ENCODE data around the gene RASGRP2.
"Not testable (repeated sequence)": the region's sequence is repeated elsewhere in the genome, so short reads cannot be mapped to it uniquely, and the experiment has no call there.

The RASGRP2 gene

GRCh38 chr11:64705501-64705900, 38.4 kb downstream of the RASGRP2 start:
- no peak for TF ChIP-seq ZFX (IDR thresholded peaks at IDR 0.05)
- TF ChIP-seq CTCF (conservative IDR thresholded peaks at IDR 0.05) = no peak
- H3K27ac ChIP-seq = no peak overlapping the region

DNA sequence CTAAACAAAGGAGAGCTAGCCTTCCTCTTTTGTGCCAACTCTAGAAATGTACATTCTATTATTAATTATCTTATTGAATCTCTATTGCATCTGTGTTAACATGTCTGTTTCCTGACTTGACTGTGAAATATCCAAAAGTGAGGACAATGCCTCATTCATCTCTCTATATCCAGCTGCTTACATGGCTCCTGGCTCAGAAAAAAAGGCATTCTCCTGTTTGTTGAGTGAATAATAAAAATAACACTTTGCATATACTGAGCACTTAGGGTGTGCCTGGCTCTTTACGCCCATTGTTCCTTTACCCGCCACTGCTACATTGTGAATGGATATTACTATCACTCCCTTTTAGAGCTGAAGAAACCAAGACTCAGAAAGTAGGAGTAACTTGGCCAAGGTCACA, 40.9 kb downstream of the RASGRP2 start:
- no peak for TF ChIP-seq CTCF (conservative IDR thresholded peaks at IDR 0.05)
- no peak for TF ChIP-seq ZFX (IDR thresholded peaks at IDR 0.05)
- no peak overlapping the region for H3K27ac ChIP-seq

DNA sequence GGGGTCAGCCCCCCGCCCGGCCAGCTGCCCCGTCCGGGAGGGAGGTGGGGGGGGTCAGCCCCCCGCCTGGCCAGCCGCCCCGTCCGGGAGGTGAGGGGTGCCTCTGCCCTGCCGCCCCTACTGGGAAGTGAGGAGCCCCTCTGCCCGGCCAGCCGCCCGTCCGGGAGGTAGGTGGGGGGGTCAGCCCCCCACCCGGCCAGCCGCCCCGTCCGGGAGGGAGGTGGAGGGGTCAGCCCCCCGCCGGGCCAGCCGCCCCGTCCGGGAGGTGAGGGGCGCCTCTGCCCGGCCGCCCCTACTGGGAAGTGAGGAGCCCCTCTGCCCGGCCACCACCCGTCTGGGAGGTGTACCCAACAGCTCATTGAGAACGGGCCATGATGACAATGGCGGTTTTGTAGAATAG, 42.0 kb downstream of the RASGRP2 start:
- not testable (repeated sequence) for H3K27ac ChIP-seq

- TF ChIP-seq CTCF (conservative IDR thresholded peaks at IDR 0.05) = no peak
- TF ChIP-seq ZFX (IDR thresholded peaks at IDR 0.05) = no peak
- H3K27ac ChIP-seq = no peak overlapping the region
Observed at GRCh38 chr11:64698427-64698826, 45.5 kb downstream of the RASGRP2 start.

- TF ChIP-seq CTCF (conservative IDR thresholded peaks at IDR 0.05) (no peak), ZFX (IDR thresholded peaks at IDR 0.05) (no peak)
- no peak overlapping the region for H3K27ac ChIP-seq
Observed at GRCh38 chr11:64697663-64698375, 46.1 kb downstream of the RASGRP2 start.

GRCh38 chr11:64696045-64696444, 47.9 kb downstream of the RASGRP2 start:
- no peak overlapping the region for H3K27ac ChIP-seq
- TF ChIP-seq ZFX (IDR thresholded peaks at IDR 0.05) = no peak
- no peak for TF ChIP-seq CTCF (conservative IDR thresholded peaks at IDR 0.05)

- H3K27ac ChIP-seq = no peak overlapping the region
Observed at GRCh38 chr11:64695548-64695947, 48.4 kb downstream of the RASGRP2 start.

More at GRCh38 chr11:64695548-64695947, 48.4 kb downstream of the RASGRP2 start:
- no peak for TF ChIP-seq CTCF (conservative IDR thresholded peaks at IDR 0.05)
- no peak for TF ChIP-seq ZFX (IDR thresholded peaks at IDR 0.05)

All from C4-2B (cell line).